PFSK-1 (cell line): ENCODE measurements around the gene STX11.

ENCODE experiments used
- FOXP2 ChIP-seq: optimal IDR thresholded peaks from 2 replicates; pipeline ENCODE3; 2011; ENCODE audit warnings: borderline replicate concordance, control low read depth, inconsistent platforms; ENCODE audit not compliant: insufficient read depth; ENCODE audit errors: extremely low read length, extremely low read depth
- POLR2AphosphoS5 ChIP-seq: IDR thresholded peaks from 2 replicates; pipeline ENCODE4 v1.6.1; 2012; ENCODE audit warnings: low read depth, mild to moderate bottlenecking, control low read depth, low read length, moderate library complexity
- REST ChIP-seq, 2 experiments: IDR thresholded peaks; 2 replicates each; pipeline versions ENCODE4 v1.6.1 to v1.8.0; 2011 to 2012; ENCODE audit warnings: low read depth in 2 of 2, low read length in 2 of 2, control low read depth in 1 of 2, inconsistent platforms in 1 of 2, mild to moderate bottlenecking in 1 of 2, moderate library complexity in 1 of 2; ENCODE audit not compliant: insufficient read depth in 1 of 2
- SIN3A ChIP-seq: IDR thresholded peaks from 2 replicates; pipeline ENCODE4 v1.6.1; 2012; ENCODE audit warnings: mild to moderate bottlenecking, low read length, moderate library complexity, borderline replicate concordance; ENCODE audit not compliant: insufficient read depth
- TAF1 ChIP-seq: IDR thresholded peaks from 2 replicates; pipeline ENCODE4 v1.6.1; 2012; ENCODE audit warnings: low read length, control low read depth, borderline replicate concordance; ENCODE audit not compliant: insufficient read depth

STX11 gene

DNA sequence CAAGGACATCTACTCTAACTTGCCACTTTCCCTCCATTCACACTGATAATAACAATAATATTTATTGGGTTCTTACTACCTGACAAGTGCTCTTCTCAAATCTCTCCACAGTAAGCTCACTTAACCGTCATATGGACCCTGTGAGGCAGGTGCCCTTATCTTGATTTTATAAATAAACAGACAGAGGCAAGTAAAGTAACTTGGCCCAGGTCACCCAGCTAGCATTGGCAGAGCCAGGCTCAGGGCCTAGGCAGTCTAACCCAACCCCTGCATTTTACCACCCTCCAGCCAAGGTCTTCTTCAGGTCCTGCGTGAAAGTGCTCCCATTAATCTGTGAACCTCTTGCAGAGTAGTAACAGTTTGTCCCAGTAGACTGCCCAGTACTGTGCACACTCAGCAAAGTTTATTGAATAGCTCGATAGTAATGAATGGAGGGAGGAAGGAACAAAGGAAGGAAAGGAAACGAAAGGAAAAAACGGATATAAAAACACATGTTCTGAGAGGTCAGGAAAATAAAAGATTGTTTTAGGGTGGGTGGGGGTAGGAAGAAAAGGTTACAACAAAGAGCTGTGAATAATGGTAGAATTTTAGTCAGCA lies 17.0 kb upstream of the STX11 start:
- no peak for TF ChIP-seq POLR2AphosphoS5
- no peak for TF ChIP-seq REST (IDR thresholded peaks at IDR 0.05; ENCODE audit: insufficient read depth in 1 of 2, low read depth in 2 of 2, low read length in 2 of 2)
- TF ChIP-seq FOXP2, result no peak

- TF ChIP-seq FOXP2, result no peak
- TF ChIP-seq TAF1, result no peak
- TF ChIP-seq SIN3A, result no peak
- TF ChIP-seq REST (IDR thresholded peaks at IDR 0.05; ENCODE audit: insufficient read depth in 1 of 2, low read depth in 2 of 2, low read length in 2 of 2), result no peak
- TF ChIP-seq POLR2AphosphoS5, result no peak
Observed at GRCh38 chr6:144134176-144134575, 16.1 kb upstream of the STX11 start.

DNA sequence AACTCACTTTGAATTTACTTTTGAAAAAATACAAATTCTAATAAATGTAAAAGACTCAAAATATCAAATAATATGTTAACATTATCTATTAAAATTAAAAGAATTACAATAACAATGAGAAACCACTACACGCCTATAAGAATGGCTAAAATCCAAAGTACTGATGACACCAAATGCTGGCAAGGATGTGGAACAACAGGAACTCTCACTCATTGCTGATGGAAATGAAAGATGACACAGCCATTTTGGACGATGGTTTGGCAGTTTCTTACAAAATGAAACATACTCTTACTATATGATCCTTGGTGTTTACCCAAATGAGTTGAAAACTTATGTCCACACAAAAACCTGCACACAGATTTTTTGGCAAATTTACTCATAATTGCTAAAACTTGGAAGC lies 15.6 kb upstream of the STX11 start:
- TF ChIP-seq REST (IDR thresholded peaks at IDR 0.05; ENCODE audit: insufficient read depth in 1 of 2, low read depth in 2 of 2, low read length in 2 of 2) (no peak), FOXP2 (no peak)

GRCh38 chr6:144138542-144138941 lies 11.8 kb upstream of the STX11 start:
- no peak for TF ChIP-seq TAF1
- TF ChIP-seq REST (IDR thresholded peaks at IDR 0.05; ENCODE audit: insufficient read depth in 1 of 2, low read depth in 2 of 2, low read length in 2 of 2), result no peak
- TF ChIP-seq FOXP2, result no peak
- TF ChIP-seq POLR2AphosphoS5, result no peak
- TF ChIP-seq SIN3A, result no peak

- no peak for TF ChIP-seq FOXP2
- TF ChIP-seq POLR2AphosphoS5, result no peak
- TF ChIP-seq SIN3A, result no peak
- TF ChIP-seq REST (IDR thresholded peaks at IDR 0.05; ENCODE audit: insufficient read depth in 1 of 2, low read depth in 2 of 2, low read length in 2 of 2), result no peak
- TF ChIP-seq TAF1, result no peak
Observed at GRCh38 chr6:144139817-144140216, 10.5 kb upstream of the STX11 start.
